ENCODE data around the gene PTK6. TPM values are rescaled to one million over a fixed set of nuclear protein-coding genes. Genes with fewer than 3 reads are reported as not detected.

Gene PTK6
- total RNA-seq (under 1 TPM in 1 of 2 donors, not detected in 1; 0.06 TPM), polyA plus RNA-seq (ENCODE audit: insufficient read length in 2 of 2) (1 to 10 TPM; 1.1 to 2.1 TPM)
- long read RNA-seq, donor 1, result 0 reads
- long read RNA-seq, donor 2, result 0 reads
- long read RNA-seq, donor 3, result 0 reads
- long read RNA-seq, donor 4, result 0 reads

DNA sequence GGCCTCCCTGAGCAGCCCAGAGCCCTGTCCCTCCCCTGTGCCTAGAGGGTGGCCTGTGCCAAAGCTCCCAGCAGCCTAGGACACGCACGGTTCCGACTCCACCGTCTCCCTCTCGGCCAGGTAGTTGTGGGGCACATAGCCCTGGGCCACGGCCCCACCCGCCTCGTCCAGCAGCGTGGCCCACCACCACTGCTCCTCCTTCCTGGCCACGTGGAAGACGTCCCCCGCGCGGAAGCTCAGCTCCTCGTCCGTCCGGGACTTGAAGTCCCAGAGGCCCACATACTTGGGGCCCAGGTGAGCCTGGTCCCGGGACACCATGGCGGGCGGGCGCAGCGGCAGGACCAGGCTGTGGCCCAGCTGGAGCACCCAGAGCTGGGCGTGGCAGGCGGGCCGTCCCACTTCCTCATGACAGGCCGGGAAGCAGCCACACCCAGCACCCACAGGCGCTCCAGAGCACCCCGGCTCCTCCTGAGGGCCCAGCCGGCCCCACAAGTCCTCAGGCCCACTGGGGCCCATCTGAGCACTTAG, at the start of gene PTK6:
TSS of gene PTK6 (minus strand) at position 380 of the 528 bp plus-strand sequence. CDS start at position 318, 62 bp downstream.
- peaks cover 30% of the 10 kb centered on the region for H3K4me1 ChIP-seq (ENCODE audit: control insufficient read depth, insufficient read depth, low read length)
- no peaks in the 10 kb centered on the region for H3K27me3 ChIP-seq (ENCODE audit: control insufficient read depth, insufficient read depth, low read length)
- H3K36me3 ChIP-seq (ENCODE audit: control insufficient read depth, insufficient read depth, low read length), result peaks cover 5% of the 10 kb centered on the region
- H3K4me3 ChIP-seq (ENCODE audit: low read depth, low read length), result peak within 1 kb of the TSS; percentile 20
- H3K27ac ChIP-seq (ENCODE audit: low read depth, low read length), result no peak within 1 kb of the TSS
- 90% methylated on average over 27 of the region's 29 CpGs for WGBS (ENCODE audit: insufficient coverage)
- no peaks in the 10 kb centered on the region for H3K9me3 ChIP-seq (ENCODE audit: control insufficient read depth, insufficient read depth, low read length)
- DNase-seq (ENCODE audit: low read depth in 4 of 6, low spot score in 6 of 6), result no peak

- H3K4me3 ChIP-seq (ENCODE audit: low read depth, low read length), result no peak overlapping the region
- H3K27ac ChIP-seq (ENCODE audit: low read depth, low read length), result no peak overlapping the region
- no peak for DNase-seq (ENCODE audit: low read depth in 4 of 6, low spot score in 6 of 6)
- no peaks in the 10 kb centered on the region for H3K9me3 ChIP-seq (ENCODE audit: control insufficient read depth, insufficient read depth, low read length)
- H3K4me1 ChIP-seq (ENCODE audit: control insufficient read depth, insufficient read depth, low read length), result no peaks in the 10 kb centered on the region
- 91% methylated on average over 16 of the region's 17 CpGs for WGBS (ENCODE audit: insufficient coverage)
- peaks cover 58% of the 10 kb centered on the region for H3K36me3 ChIP-seq (ENCODE audit: control insufficient read depth, insufficient read depth, low read length)
- no peaks in the 10 kb centered on the region for H3K27me3 ChIP-seq (ENCODE audit: control insufficient read depth, insufficient read depth, low read length)
Measured at GRCh38 chr20:63586797-63587196, 49.6 kb upstream of the PTK6 start.

DNA sequence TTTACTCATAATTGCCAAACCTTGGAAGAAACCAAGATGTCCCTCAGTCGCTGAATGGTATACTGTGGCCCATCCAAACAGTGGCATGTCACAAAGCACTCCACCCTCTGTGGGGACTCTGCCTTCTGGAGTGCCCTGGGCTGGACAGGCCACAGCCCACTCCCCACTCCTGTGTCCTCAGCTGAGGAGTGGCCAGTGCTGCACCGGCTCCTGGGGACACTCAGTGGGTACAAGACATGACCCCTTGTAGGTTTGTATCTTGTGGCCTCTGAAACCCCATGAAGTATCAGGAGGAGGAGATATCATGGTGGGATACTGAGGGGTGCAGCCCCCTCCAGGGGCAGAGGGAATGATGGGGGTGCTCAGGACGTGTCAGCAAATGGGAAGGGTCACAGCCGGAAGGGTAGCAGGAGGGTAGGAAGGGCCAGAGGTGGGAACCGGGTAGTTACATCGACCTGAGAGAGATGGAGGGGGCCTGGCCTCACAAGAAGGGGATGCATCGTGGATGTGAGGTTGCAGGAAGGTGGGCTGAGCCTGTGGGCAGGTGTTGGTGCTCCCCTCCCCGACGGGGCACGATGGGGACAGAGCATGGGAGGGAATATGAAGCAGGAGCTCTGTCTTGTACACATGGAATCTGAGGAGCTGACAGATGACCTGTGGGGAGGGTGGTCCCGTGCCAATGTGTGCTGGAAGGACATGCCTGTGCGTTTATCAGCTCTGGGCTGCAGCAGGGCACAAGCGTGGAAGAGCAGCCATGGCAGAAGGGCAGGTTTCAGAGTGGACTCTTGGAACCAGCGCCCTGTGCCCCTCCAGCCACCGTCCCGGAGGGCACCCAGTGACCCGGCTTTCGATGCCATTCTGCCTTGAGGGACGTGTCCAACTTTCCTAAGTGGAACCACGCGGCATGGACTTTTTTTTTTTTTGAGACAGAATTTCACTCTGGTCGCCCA, 48.7 kb upstream of the PTK6 start:
- no peak overlapping the region for H3K4me3 ChIP-seq (ENCODE audit: low read depth, low read length)
- H3K9me3 ChIP-seq (ENCODE audit: control insufficient read depth, insufficient read depth, low read length), result no peaks in the 10 kb centered on the region
- H3K27me3 ChIP-seq (ENCODE audit: control insufficient read depth, insufficient read depth, low read length), result no peaks in the 10 kb centered on the region
- no peak for DNase-seq (ENCODE audit: low read depth in 4 of 6, low spot score in 6 of 6)
- no peak overlapping the region for H3K27ac ChIP-seq (ENCODE audit: low read depth, low read length)
- WGBS (ENCODE audit: insufficient coverage), result 89% methylated on average over 20 of the region's 22 CpGs
- no peaks in the 10 kb centered on the region for H3K4me1 ChIP-seq (ENCODE audit: control insufficient read depth, insufficient read depth, low read length)
- H3K36me3 ChIP-seq (ENCODE audit: control insufficient read depth, insufficient read depth, low read length), result peaks cover 49% of the 10 kb centered on the region

- H3K4me1 ChIP-seq (ENCODE audit: control insufficient read depth, insufficient read depth, low read length), result peaks cover 2% of the 10 kb centered on the region
- H3K27me3 ChIP-seq (ENCODE audit: control insufficient read depth, insufficient read depth, low read length), result peaks cover 3% of the 10 kb centered on the region
- WGBS (ENCODE audit: insufficient coverage), result 93% methylated on average over 15 of the region's 23 CpGs
- H3K36me3 ChIP-seq (ENCODE audit: control insufficient read depth, insufficient read depth, low read length), result peaks cover 15% of the 10 kb centered on the region
- no peak overlapping the region for H3K27ac ChIP-seq (ENCODE audit: low read depth, low read length)
- H3K4me3 ChIP-seq (ENCODE audit: low read depth, low read length), result no peak overlapping the region
- no peak for DNase-seq (ENCODE audit: low read depth in 4 of 6, low spot score in 6 of 6)
- H3K9me3 ChIP-seq (ENCODE audit: control insufficient read depth, insufficient read depth, low read length), result no peaks in the 10 kb centered on the region
Measured at GRCh38 chr20:63582382-63583063, 45.3 kb upstream of the PTK6 start.

- 69% methylated on average over 12 of the region's 12 CpGs for WGBS (ENCODE audit: insufficient coverage)
- Histone ChIP-seq H3K27me3 (ENCODE audit: control insufficient read depth, insufficient read depth, low read length) (peaks cover 5% of the 10 kb centered on the region), H3K4me3 (ENCODE audit: low read depth, low read length) (no peak overlapping the region), H3K27ac (ENCODE audit: low read depth, low read length) (no peak overlapping the region), H3K9me3 (ENCODE audit: control insufficient read depth, insufficient read depth, low read length) (no peaks in the 10 kb centered on the region), H3K4me1 (ENCODE audit: control insufficient read depth, insufficient read depth, low read length) (peaks cover 6% of the 10 kb centered on the region), H3K36me3 (ENCODE audit: control insufficient read depth, insufficient read depth, low read length) (peaks cover 2% of the 10 kb centered on the region)
- DNase-seq (ENCODE audit: low read depth in 4 of 6, low spot score in 6 of 6), result peak in 4 of 6 donors; percentile 15 to 52 (median 25)
Measured at GRCh38 chr20:63580796-63581461, 43.8 kb upstream of the PTK6 start.

- H3K4me1 ChIP-seq (ENCODE audit: control insufficient read depth, insufficient read depth, low read length), result peaks cover 12% of the 10 kb centered on the region
- H3K27me3 ChIP-seq (ENCODE audit: control insufficient read depth, insufficient read depth, low read length), result peaks cover 6% of the 10 kb centered on the region
- no peak overlapping the region for H3K4me3 ChIP-seq (ENCODE audit: low read depth, low read length)
- no peaks in the 10 kb centered on the region for H3K9me3 ChIP-seq (ENCODE audit: control insufficient read depth, insufficient read depth, low read length)
- 77% methylated on average over 10 of the region's 19 CpGs for WGBS (ENCODE audit: insufficient coverage)
- H3K27ac ChIP-seq (ENCODE audit: low read depth, low read length), result no peak overlapping the region
- no peaks in the 10 kb centered on the region for H3K36me3 ChIP-seq (ENCODE audit: control insufficient read depth, insufficient read depth, low read length)
- DNase-seq (ENCODE audit: low read depth in 4 of 6, low spot score in 6 of 6), result no peak
Measured at GRCh38 chr20:63579017-63579694, 42.0 kb upstream of the PTK6 start.

GRCh38 chr20:63578224-63579016, 41.2 kb upstream of the PTK6 start:
- no peaks in the 10 kb centered on the region for H3K36me3 ChIP-seq (ENCODE audit: control insufficient read depth, insufficient read depth, low read length)
- H3K4me3 ChIP-seq (ENCODE audit: low read depth, low read length), result no peak overlapping the region
- WGBS (ENCODE audit: insufficient coverage), result 84% methylated on average over 16 of the region's 26 CpGs
- peaks cover 17% of the 10 kb centered on the region for H3K4me1 ChIP-seq (ENCODE audit: control insufficient read depth, insufficient read depth, low read length)
- H3K9me3 ChIP-seq (ENCODE audit: control insufficient read depth, insufficient read depth, low read length), result no peaks in the 10 kb centered on the region
- peaks cover 10% of the 10 kb centered on the region for H3K27me3 ChIP-seq (ENCODE audit: control insufficient read depth, insufficient read depth, low read length)
- H3K27ac ChIP-seq (ENCODE audit: low read depth, low read length), result no peak overlapping the region
- DNase-seq (ENCODE audit: low read depth in 4 of 6, low spot score in 6 of 6), result no peak

GRCh38 chr20:63577317-63577894, 40.2 kb upstream of the PTK6 start:
- Histone ChIP-seq H3K36me3 (ENCODE audit: control insufficient read depth, insufficient read depth, low read length) (peaks cover 6% of the 10 kb centered on the region), H3K27ac (ENCODE audit: low read depth, low read length) (no peak overlapping the region), H3K4me3 (ENCODE audit: low read depth, low read length) (no peak overlapping the region), H3K27me3 (ENCODE audit: control insufficient read depth, insufficient read depth, low read length) (peaks cover 11% of the 10 kb centered on the region), H3K4me1 (ENCODE audit: control insufficient read depth, insufficient read depth, low read length) (peaks cover 24% of the 10 kb centered on the region), H3K9me3 (ENCODE audit: control insufficient read depth, insufficient read depth, low read length) (no peaks in the 10 kb centered on the region)
- whole genome bisulfite sequencing (ENCODE audit: insufficient coverage), result 60% methylated on average over 16 of the region's 19 CpGs
- DNase-seq (ENCODE audit: low read depth in 4 of 6, low spot score in 6 of 6), result peak in 3 of 6 donors; percentile 31 to 69 (median 62)
